ENCODE data around the gene FTO. TPM values are rescaled to one million over a fixed set of nuclear protein-coding genes. Genes with fewer than 3 reads are reported as not detected.

The FTO gene
- polyA plus RNA-seq, 3 donors: 15.9 to 37.9 (median 25.5) TPM

DNA sequence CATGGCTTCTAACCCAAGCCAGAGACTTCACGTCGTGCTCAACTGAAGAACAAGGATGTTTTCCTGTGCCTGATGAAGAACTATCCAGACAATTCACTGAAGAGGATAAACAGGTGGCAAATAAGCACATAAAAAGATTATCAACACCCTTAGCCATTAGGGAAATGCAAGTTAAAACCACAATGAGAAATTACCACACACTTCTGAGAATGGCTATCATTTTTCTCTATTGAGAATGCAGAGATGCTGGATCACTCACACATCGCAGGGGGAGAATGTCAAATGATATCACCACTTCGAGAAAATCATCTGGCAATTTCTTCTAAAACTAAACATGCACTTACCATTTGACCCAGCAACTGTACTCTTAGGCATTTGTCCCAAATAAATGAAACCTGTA is 419.8 kb downstream of the FTO start:
- 58 to 68% (median 59%) methylated on average over 4 of the region's 4 CpGs for WGBS, 3 donors
- H3K27ac ChIP-seq (ENCODE audit: low read depth, low read length): no peak overlapping the region

DNA sequence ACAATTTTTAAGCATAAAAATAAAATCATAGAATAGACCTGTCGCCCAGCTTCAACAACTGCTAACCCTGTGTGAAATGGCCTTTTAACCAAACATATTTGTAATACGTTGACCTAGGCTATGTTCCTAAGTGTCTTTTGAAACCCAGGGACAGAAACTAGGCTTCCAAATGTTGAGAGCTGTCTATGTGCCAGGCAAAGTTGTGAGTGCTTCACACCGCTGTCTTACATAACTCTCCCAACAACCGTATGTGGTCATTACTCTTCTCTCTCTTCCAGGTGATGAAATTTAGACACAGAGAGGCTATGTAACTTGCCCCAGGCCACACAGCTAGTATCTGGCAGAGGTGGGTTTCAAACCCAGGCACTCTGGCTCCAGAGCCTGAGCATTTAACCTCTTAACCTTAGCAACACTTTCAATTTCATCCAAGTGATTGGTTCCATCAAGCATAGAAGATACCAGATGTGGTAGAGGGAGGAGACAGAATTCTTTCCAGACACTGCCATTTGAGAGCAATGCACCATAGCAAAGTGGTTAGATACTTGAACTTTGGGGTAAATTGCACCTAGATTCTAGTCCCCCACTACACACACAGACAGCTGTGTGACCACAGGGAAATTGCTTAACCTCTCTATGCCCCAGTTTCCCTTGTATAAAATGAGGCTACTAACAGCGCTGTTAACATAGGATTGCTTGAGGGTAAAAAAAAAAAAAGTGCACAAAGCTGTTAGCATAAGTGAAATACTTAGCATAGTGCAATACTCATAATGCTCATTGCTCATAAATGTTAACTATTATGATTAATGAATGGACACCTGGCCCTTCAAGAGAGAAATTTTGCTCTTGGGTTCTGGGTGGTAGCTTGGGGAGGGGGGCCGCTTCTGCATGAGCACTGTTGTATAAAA is 422.0 kb downstream of the FTO start:
- 65 to 85% (median 66%) methylated on average over 6 of the region's 6 CpGs for WGBS, 3 donors
- H3K27ac ChIP-seq (ENCODE audit: low read depth, low read length): no peak overlapping the region

DNA sequence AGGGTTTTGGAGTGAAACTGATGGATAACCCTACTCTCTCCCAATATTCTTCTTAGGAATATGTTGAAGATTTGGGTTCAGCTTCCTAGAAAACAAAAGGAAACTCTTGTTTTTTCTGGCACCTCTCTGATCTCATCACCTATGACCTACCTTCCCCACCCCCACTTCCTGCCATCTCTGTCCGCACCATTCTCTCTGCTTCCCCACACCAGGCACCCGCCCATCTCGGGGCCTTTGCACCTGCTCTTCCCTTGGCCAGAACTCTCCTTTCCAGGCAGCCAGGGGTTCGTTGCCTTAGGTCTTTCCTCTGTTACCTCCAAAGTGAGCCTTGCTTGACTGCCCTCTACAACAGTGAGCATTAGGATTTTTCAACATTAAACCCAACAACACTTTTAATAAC is 423.0 kb downstream of the FTO start:
- 55 to 67% (median 58%) methylated on average over 4 of the region's 4 CpGs for WGBS, 3 donors
- H3K27ac ChIP-seq (ENCODE audit: low read depth, low read length): no peak overlapping the region

DNA sequence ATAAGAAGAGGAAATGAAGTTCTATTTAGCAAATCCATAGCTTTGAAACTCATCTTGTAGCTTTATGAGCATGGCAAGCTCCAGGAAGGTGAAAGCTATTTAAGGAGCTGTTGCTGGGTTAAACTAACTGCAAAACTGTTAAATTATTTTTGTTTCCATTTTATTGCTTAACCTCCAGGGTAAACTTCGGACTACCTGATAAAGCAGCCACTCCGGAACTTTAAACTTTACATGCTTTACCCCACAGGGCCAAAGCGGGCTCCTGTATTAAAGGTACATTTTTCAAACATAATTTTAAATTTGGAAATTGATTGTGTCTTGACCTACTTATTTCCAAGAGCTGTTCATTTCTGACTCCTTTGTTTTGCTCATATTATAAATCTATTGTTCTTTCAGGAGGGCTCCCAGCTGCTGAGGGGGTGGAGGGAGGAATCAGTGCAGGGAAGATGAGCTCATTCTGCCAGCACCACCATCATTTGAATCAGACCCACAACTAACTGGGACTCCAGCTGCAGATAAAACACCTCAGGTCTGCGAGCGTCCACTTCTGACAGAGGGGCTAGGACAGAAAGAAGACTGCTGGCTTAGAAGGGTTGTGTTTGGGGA is 424.8 kb downstream of the FTO start:
- WGBS, 3 donors: 77 to 81% (median 81%) methylated on average over 5 of the region's 5 CpGs
- H3K27ac ChIP-seq (ENCODE audit: low read depth, low read length): no peak overlapping the region

DNA sequence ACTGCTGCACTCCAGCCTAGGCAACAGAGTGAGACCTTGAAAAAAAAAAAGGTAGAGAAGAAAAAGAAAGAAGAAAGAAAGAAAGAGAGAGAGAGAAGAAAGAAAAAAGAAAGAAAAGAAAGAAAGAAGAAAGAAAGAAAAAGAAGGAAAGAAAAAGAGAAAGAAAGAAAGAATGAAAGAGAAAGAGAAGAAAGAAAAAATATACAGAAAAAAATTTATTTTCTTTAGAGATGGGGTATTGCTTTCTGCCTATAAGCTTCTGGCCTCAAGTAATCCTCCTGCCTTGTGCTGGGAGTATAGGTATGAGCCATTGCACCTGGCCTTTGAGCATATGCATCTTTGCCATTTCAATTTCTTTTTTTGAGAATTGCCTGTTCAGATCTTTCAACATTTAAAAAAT is 425.9 kb downstream of the FTO start:
- no peak overlapping the region for H3K27ac ChIP-seq (ENCODE audit: low read depth, low read length)

DNA sequence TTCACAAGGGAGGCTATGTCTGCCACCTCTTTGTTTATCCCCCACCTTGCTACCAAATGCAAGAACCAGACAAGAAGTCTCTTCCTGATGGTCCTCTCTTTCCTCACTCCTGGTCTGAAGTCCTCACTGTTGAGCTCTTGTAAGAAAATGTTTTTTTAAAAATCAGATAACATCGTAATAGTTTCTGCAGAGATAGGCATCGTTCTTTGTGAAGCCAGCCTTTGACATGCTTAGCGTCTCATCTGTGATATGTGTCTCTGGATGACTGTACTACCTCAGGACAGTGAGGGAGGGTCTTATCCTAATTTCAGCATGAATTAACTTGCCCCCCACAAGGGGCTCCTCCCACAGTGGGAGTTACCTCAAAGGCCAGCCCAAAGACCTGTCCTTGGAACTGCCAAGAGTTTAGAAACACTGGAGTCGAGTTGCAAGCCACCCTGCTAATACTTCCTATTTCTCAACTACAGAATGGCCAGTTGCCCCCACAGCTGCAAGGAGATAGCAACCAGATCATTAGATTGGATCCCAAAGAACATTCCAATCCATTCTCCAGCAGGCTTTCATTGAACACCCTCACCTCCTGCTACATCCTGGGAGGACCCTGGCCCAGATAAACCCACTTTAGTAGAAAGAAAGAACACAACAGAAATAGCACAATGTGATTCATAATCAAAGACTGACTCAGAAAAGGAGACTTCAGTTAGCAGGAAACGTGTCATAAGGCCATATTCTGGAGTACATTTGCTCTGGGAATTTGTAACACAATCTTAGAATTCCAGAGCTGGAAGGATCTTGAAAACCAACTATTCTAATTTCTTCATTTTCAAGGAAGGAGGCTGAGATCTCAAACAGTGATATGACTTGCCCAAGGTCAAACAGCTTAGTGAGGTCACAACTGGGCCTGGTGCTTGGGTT is 431.7 kb downstream of the FTO start:
- no peak overlapping the region for H3K27ac ChIP-seq (ENCODE audit: low read depth, low read length)
- WGBS, 3 donors: 66 to 83% (median 67%) methylated on average over 5 of the region's 5 CpGs

DNA sequence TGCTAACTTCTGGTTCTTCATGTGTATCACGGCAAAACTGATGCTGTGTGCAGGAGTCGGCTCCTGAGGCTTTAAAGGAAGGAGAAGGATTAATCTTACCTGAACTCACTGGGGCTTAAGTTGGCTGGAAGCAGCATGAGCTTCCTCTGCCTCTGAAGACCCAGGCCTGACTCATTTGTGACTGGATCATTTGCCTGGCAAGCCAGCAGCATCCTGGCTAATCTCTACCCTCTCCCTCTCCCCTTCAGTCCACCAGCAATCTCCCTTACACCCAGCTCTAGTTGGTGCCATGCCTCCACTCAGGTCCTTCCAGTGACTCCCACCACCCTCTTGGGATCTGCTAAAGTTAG is 432.3 kb downstream of the FTO start:
- 64 to 92% (median 76%) methylated on average over 2 of the region's 2 CpGs for WGBS, 3 donors
- H3K27ac ChIP-seq (ENCODE audit: low read depth, low read length): no peak overlapping the region

DNA sequence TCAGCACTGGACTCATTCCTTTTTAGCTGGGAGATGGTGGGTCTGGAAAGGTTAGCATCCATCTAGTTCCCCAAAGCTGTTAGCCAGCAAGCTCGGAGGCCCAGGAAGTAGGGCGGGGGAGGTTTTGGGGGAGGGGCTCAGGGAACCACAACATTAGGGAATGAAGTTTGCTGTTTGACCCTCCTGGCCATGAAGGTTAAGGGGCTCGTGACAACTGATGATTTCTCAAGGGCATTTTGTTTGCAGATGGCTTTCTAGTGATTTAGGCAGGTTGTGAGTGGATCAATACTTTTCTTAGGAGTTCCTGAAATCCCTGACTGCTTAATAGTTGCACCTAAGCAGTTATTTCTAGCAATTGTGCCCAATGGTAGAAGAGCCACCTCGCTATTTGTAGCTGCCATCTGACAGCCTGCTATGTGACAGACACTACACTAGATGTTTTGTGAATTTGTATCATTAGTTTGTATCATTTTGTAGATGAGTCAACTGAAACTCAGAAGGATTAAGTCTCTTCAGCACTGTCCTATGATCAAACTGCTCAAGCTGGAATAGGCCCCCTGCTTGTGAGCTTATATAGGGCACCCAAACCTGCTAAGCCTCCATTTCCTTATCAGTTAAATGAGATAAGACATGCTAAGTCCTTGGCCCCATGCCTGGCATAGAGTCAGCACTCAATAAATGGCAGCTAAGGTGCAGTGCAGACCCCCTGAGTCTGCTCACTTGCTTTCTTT is 436.3 kb downstream of the FTO start:
- H3K27ac ChIP-seq (ENCODE audit: low read depth, low read length): no peak overlapping the region
- WGBS, 3 donors: 60 to 71% (median 69%) methylated on average over 4 of the region's 4 CpGs

DNA sequence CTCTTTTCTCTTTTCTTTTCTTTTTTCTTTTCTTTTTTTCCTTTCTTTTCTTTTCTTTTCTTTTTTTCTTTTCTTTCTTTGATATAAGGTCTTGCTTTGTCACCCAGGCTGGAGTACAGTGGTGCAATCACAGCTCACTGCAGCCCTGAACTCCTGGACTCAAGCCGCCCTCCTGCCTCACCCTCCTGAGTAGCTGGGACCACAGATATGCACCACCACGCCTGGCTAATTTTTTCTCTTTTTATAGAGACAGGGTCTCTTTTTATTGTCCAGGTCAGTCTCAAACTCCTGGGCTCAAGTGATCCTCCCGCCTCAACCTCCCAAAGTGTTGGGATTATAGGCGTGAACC is 436.8 kb downstream of the FTO start:
- no peak overlapping the region for H3K27ac ChIP-seq (ENCODE audit: low read depth, low read length)
- WGBS, 3 donors: 79 to 95% (median 85%) methylated on average over 4 of the region's 4 CpGs

DNA sequence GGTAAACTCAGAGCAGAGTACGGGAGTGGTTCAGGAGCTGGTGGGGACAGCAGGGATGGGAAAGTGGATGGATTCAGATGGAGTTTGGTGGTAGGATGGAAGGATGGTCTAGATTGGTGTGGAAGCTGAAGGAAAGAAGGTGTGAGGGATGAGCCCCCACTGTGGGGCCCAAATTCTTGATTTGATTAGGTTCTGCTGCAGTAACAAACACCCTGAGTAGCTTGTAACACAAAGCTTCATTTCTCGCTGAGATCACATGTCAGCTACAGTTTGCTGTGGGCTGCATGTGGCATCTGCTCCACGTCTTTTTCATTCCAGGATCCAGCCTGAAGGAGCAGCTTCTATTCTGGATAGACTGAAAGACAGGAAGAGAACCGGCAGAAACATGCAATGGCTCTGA is 438.8 kb downstream of the FTO start:
- 75 to 91% (median 83%) methylated on average over 4 of the region's 4 CpGs for WGBS, 3 donors
- no peak overlapping the region for H3K27ac ChIP-seq (ENCODE audit: low read depth, low read length)

DNA sequence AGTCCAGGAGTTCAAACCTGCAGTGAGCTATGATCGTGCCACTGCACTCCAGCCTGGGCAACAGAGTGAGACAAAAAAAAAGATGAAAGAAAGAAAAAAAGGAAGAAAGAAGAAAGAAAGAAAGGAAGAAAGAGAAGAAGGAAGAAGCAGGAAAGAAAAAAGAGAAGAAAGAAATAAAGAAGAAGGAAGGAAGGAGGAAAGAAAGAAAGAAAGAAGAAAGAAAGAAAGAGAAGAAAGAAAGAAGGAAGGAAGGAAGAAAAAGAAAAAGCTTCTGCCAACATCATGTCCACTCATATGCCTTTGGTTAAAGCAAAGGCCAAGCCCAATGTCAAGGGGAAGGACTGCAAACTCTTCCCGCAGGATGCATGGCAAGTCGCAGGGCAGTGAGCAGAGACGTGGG is 439.5 kb downstream of the FTO start:
- WGBS, 3 donors: 87 to 92% (median 90%) methylated on average over 4 of the region's 4 CpGs
- no peak overlapping the region for H3K27ac ChIP-seq (ENCODE audit: low read depth, low read length)

DNA sequence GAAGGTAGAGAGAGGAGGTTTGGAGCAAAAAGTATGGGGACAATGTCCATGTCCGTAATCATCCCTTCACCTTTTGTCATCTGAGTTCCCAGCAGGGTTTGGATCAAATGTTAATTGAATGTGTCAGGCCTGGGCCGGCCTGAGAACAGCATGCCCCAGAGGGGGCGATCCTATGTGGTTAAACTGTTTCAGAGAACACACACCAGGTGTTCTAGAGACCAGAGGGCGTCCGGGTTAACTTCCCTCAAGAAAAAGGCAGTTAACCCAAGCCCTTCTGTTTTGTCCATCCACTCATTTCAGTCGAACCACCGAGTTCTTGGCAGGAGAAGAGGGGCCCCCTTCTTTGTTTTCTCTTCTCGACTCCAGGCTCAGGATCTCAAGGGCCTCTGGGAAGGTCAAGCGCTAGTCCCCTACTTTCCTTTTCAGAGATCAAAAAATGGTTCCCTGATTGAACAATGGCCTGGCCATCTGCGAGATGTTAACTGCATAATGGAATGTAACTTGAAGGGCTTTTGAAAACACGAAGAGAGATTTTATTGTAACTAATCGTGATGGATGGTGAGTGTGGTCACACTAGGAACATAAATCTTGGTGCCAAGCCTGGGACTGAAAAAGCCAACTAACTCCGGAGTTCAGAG is 440.1 kb downstream of the FTO start:
- WGBS, 3 donors: 30 to 71% (median 40%) methylated on average over 13 of the region's 13 CpGs
- H3K27ac ChIP-seq (ENCODE audit: low read depth, low read length): no peak overlapping the region

DNA sequence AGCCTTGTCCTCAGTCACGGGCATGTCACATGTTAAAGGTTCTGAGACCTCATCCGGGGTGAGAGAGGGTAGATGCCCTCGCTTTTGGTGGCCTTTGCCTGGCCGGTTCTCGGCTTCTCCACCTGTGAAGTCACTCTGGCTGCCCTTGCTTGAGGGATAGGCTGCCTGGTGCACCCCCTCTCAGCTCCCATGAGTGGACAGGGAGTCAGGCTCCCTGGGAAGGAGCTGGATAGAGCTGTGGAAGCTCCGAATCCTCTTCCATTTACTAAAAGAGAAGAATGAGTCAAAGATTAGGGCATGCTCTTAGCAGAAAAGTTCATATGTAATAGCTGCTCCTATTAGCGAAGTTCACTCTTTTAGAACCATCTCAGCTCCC is 440.6 kb downstream of the FTO start:
- H3K27ac ChIP-seq (ENCODE audit: low read depth, low read length): no peak overlapping the region
- 78 to 91% (median 88%) methylated on average over 7 of the region's 7 CpGs for WGBS, 3 donors

DNA sequence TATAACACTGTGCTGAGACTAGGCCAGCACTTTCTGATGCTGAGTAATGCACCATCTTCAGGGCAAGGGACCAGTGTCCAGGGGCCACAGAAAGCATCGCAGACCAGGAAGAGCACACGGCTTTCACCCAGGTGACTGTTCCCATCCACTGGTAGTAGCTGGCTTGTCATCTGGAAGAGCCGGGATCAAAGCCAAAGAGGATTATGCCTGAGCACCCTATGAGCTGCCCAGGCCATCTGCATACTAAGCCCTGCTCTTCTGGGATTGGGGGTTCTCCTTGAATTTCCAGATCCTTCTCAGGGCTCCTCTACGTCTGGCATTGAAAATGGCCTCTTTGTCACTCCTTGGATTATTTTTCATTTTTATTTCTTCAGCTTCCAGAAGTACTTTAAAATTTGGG is 441.9 kb downstream of the FTO start:
- H3K27ac ChIP-seq (ENCODE audit: low read depth, low read length): no peak overlapping the region
- 77 to 98% (median 91%) methylated on average over 4 of the region's 4 CpGs for WGBS, 3 donors

DNA sequence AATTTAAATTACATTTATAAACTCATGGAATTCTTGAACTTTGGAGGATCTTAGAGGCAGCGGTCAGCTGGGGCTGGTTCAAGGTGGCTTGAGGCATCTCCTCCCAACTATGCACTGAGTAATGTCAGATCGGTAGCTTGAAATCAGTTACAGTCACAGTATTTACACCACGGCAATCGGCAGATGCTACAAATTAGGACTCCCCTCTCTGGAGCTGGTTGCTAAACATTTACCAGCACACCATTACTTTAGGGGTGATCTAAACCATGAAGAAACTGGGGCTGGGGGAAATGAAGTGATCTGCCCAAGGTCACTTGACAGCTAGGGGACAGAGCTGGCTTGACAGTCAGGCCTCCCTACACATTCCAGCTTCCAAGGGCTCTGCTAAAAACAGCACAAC is 445.0 kb downstream of the FTO start:
- WGBS, 3 donors: 94 to 98% (median 95%) methylated on average over 4 of the region's 4 CpGs
- H3K27ac ChIP-seq (ENCODE audit: low read depth, low read length): no peak overlapping the region

DNA sequence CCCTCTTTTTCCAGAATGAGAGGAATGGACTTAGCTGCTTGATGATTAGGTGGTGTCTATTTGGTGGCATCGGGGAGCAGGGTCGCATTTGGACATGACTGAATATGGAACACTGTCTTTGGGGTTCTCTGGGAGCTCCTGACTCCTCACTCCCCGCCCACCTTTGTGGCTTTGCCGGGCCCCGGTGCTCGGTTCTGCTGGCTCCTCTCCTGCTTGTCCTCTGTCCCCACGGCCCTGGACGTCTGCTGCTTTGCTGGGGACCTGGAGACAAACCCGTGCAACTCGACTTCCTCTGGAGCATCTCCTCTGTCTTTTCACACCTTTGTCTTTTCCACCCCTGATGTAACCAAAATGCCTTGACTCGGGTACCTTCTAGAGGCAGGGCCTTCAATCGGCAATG is 446.9 kb downstream of the FTO start:
- WGBS, 3 donors: 88 to 92% (median 90%) methylated on average over 12 of the region's 12 CpGs
- no peak overlapping the region for H3K27ac ChIP-seq (ENCODE audit: low read depth, low read length)

DNA sequence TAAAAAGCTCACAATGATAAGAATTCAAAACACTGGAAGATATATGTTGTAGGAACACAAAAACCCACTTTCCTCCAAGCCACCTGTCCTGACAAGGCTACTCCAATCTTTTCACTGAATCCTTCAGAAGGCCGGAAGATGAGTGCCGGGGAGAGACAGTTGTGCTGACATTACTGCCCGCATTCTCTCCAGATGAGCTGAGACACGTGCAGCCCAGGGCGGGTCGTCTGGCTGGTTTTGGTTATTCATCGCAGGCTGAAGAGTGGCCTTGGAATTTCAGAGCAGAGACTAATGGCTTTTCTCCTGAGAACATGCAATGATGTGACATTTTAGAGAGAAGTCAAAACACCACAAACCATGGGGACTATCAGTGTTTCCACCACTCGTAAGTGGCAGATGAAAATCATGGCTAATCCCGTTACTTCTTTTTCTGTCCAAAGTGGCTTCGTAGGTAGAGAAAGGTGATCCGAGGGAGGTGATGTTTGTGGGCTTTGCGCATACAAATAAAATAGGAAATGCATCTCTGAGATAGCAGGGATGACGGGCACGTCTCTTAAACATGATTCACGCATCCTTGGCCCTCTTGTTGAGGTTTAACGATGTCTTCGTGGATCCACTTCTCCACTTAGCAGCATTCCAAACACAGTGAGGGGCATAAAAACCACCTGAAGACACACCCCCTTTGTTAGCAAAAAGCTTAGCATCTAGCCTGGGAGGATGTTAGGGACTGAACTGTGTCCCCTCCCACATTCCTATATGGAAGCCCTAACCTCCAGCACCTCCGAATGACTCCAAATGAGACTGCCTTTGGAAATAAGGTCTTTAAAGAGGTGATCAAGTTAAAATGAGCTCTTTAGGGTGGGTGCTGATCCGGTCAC is 448.6 kb downstream of the FTO start:
- no peak overlapping the region for H3K27ac ChIP-seq (ENCODE audit: low read depth, low read length)
- WGBS, 3 donors: 83 to 86% (median 85%) methylated on average over 19 of the region's 19 CpGs

All from adipose tissue (tissue), 3 donors.